Trophoblast cell (in vitro differentiated cells and primary cell): ENCODE data around the gene PVALEF.

ENCODE experiments used
- DNase-seq, 2 donors: peaks; one replicate each; pipeline ENCODE4 v3.0.0-alpha.2; 2016
- H2AFZ ChIP-seq: 2 replicates; pipeline ENCODE4 v1.6.1; 2013; ENCODE audit warnings: low read length, moderate library complexity, mild to moderate bottlenecking; ENCODE audit not compliant: insufficient read depth, poor library complexity
- H2AK5ac ChIP-seq: 2 replicates; pipeline ENCODE4 v1.6.1; 2013; ENCODE audit warnings: mild to moderate bottlenecking, low read length
- H2BK120ac ChIP-seq: 2 replicates; pipeline ENCODE4 v1.6.1; 2013; ENCODE audit warnings: low read length, mild to moderate bottlenecking, moderate library complexity; ENCODE audit not compliant: insufficient read depth, poor library complexity
- H2BK12ac ChIP-seq: 2 replicates; pipeline ENCODE4 v1.6.1; 2013; ENCODE audit warnings: mild to moderate bottlenecking, low read length, moderate library complexity
- H2BK5ac ChIP-seq: 2 replicates; pipeline ENCODE4 v1.6.1; 2013; ENCODE audit warnings: low read length, low read depth, moderate library complexity, mild to moderate bottlenecking; ENCODE audit not compliant: poor library complexity
- H3K14ac ChIP-seq: 2 replicates; pipeline ENCODE4 v1.6.1; 2013; ENCODE audit warnings: mild to moderate bottlenecking, low read length
- H3K18ac ChIP-seq: 2 replicates; pipeline ENCODE4 v1.6.1; 2013; ENCODE audit warnings: mild to moderate bottlenecking, low read length
- H3K23ac ChIP-seq: 2 replicates; pipeline ENCODE4 v1.6.1; 2013; ENCODE audit warnings: low read length
- H3K27ac ChIP-seq: 2 replicates; pipeline ENCODE4 v1.5.1; 2013; ENCODE audit warnings: low read depth, mild to moderate bottlenecking, inconsistent platforms, low read length, moderate library complexity
- H3K27me3 ChIP-seq: 2 replicates; pipeline ENCODE4 v1.6.1; 2013; ENCODE audit warnings: inconsistent platforms, mild to moderate bottlenecking, low read length, moderate library complexity; ENCODE audit not compliant: insufficient read depth
- H3K36me3 ChIP-seq, 2 experiments: 1 replicate in 1 of 2; 2 replicates in 1 of 2; pipeline ENCODE4 v1.6.1; 2013; ENCODE audit warnings: low read length in 2 of 2, mild to moderate bottlenecking in 2 of 2, moderate library complexity in 1 of 2; ENCODE audit not compliant: insufficient read depth in 2 of 2, control insufficient read depth in 1 of 2
- H3K4ac ChIP-seq: 2 replicates; pipeline ENCODE4 v1.6.1; 2013; ENCODE audit warnings: low read depth, mild to moderate bottlenecking, low read length, moderate library complexity
- H3K4me1 ChIP-seq, 2 experiments: 1 replicate in 1 of 2; 2 replicates in 1 of 2; pipeline ENCODE4 v1.6.1; 2013; ENCODE audit warnings: low read length in 2 of 2, mild to moderate bottlenecking in 2 of 2, moderate library complexity in 1 of 2; ENCODE audit not compliant: insufficient read depth in 2 of 2, control insufficient read depth in 1 of 2
- H3K4me2 ChIP-seq: 2 replicates; pipeline ENCODE4 v1.6.1; 2013; ENCODE audit warnings: inconsistent platforms, mild to moderate bottlenecking, low read length, moderate library complexity
- H3K4me3 ChIP-seq: 2 replicates; pipeline ENCODE4 v1.5.1; 2013; ENCODE audit warnings: mild to moderate bottlenecking, low read depth, low read length, inconsistent platforms
- H3K79me1 ChIP-seq: one replicate; pipeline ENCODE4 v1.6.1; 2013; ENCODE audit warnings: low read length
- H3K79me2 ChIP-seq: 2 replicates; pipeline ENCODE4 v1.6.1; 2013; ENCODE audit warnings: low read length, mild to moderate bottlenecking; ENCODE audit not compliant: control insufficient read depth, insufficient read depth, poor library complexity
- H3K9ac ChIP-seq: 2 replicates; pipeline ENCODE4 v1.6.1; 2013; ENCODE audit warnings: mild to moderate bottlenecking, low read length
- H3K9me3 ChIP-seq: 2 replicates; pipeline ENCODE4 v1.6.1; 2013; ENCODE audit warnings: low read depth, mild to moderate bottlenecking, control low read depth, inconsistent platforms, low read length; ENCODE audit not compliant: insufficient read depth
- H4K12ac ChIP-seq: 2 replicates; pipeline ENCODE4 v1.6.1; 2013; ENCODE audit warnings: low read depth, mild to moderate bottlenecking, low read length, moderate library complexity
- H4K8ac ChIP-seq: 2 replicates; pipeline ENCODE4 v1.6.1; 2013; ENCODE audit warnings: low read depth, mild to moderate bottlenecking, low read length, moderate library complexity
- H4K91ac ChIP-seq: one replicate; pipeline ENCODE4 v1.6.1; 2013; ENCODE audit warnings: low read depth, mild to moderate bottlenecking, low read length, moderate library complexity
- WGBS: extraction: QIAGEN DNeasy Blood & Tissue Kit; methylation state at CpG from one replicate; pipeline ENCODE4 v1.1.7; 2013; ENCODE audit warnings: missing lambda C conversion rate; ENCODE audit not compliant: insufficient read length, insufficient coverage; ENCODE audit errors: extremely low coverage; 5-methylcytosine and 5-hydroxymethylcytosine counted together

The PVALEF gene

GRCh38 chr17:81206657-81207056 is 41.4 kb downstream of the PVALEF start:
- peaks cover 7 to 19% of the 10 kb centered on the region in 2 experiments for H3K36me3 ChIP-seq
- no peaks in the 10 kb centered on the region for H3K4me1 ChIP-seq
- H4K91ac ChIP-seq = no peak overlapping the region
- H2BK12ac ChIP-seq = no peak overlapping the region
- no peak for DNase-seq
- no peak overlapping the region for H3K14ac ChIP-seq
- H3K79me1 ChIP-seq = no peaks in the 10 kb centered on the region
- H3K9me3 ChIP-seq = peaks cover 4% of the 10 kb centered on the region
- no peak overlapping the region for H3K23ac ChIP-seq
- no peak overlapping the region for H2BK120ac ChIP-seq
- H3K79me2 ChIP-seq = no peaks in the 10 kb centered on the region
- no peak overlapping the region for H2BK5ac ChIP-seq
- H3K4me2 ChIP-seq = no peak overlapping the region
- H3K27ac ChIP-seq = no peak overlapping the region
- no peak overlapping the region for H2AFZ ChIP-seq
- H3K27me3 ChIP-seq = no peaks in the 10 kb centered on the region
- H3K4ac ChIP-seq = no peak overlapping the region
- peak overlapping the region; percentile 5 for H3K4me3 ChIP-seq
- WGBS = no CpG with 5 or more reads among the region's 12 CpGs
- no peak overlapping the region for H4K12ac ChIP-seq
- no peak overlapping the region for H4K8ac ChIP-seq
- H2AK5ac ChIP-seq = no peak overlapping the region
- H3K9ac ChIP-seq = no peak overlapping the region
- no peak overlapping the region for H3K18ac ChIP-seq

- H2BK120ac ChIP-seq = no peak overlapping the region
- no peak overlapping the region for H2AK5ac ChIP-seq
- H3K4ac ChIP-seq = no peak overlapping the region
Measured at GRCh38 chr17:81207610-81208581, 42.6 kb downstream of the PVALEF start.

GRCh38 chr17:81208651-81209050 is 43.3 kb downstream of the PVALEF start:
- no peak overlapping the region for H4K91ac ChIP-seq
- H3K14ac ChIP-seq = no peak overlapping the region
- no peak overlapping the region for H3K4ac ChIP-seq
- no peak overlapping the region for H4K8ac ChIP-seq
- no peak for DNase-seq
- no peak overlapping the region for H3K27ac ChIP-seq
- H3K27me3 ChIP-seq = no peaks in the 10 kb centered on the region
- no peak overlapping the region for H3K18ac ChIP-seq
- peaks cover 5 to 12% of the 10 kb centered on the region in 2 experiments for H3K36me3 ChIP-seq
- H3K9me3 ChIP-seq = peaks cover 4% of the 10 kb centered on the region
- no CpG with 5 or more reads among the region's 10 CpGs for WGBS
- no peak overlapping the region for H2AFZ ChIP-seq
- H3K79me2 ChIP-seq = no peaks in the 10 kb centered on the region
- no peaks in the 10 kb centered on the region for H3K4me1 ChIP-seq
- H3K79me1 ChIP-seq = no peaks in the 10 kb centered on the region
- H2BK120ac ChIP-seq = no peak overlapping the region
- no peak overlapping the region for H2BK5ac ChIP-seq
- H3K4me2 ChIP-seq = no peak overlapping the region
- H2AK5ac ChIP-seq = no peak overlapping the region
- no peak overlapping the region for H3K23ac ChIP-seq
- H3K4me3 ChIP-seq = no peak overlapping the region
- no peak overlapping the region for H2BK12ac ChIP-seq
- no peak overlapping the region for H3K9ac ChIP-seq
- no peak overlapping the region for H4K12ac ChIP-seq

More at GRCh38 chr17:81207610-81208581, 42.6 kb downstream of the PVALEF start:
- Histone ChIP-seq H3K27me3 (no peaks in the 10 kb centered on the region), H3K14ac (no peak overlapping the region), H2BK12ac (no peak overlapping the region), H3K36me3 (peaks cover 8 to 16% of the 10 kb centered on the region in 2 experiments), H3K4me2 (no peak overlapping the region), H3K9me3 (peaks cover 4% of the 10 kb centered on the region), H3K23ac (no peak overlapping the region), H3K27ac (no peak overlapping the region), H3K9ac (no peak overlapping the region), H3K79me1 (no peaks in the 10 kb centered on the region), H4K8ac (no peak overlapping the region), H2BK5ac (no peak overlapping the region), H2AFZ (no peak overlapping the region), H3K79me2 (no peaks in the 10 kb centered on the region), H3K4me1 (no peaks in the 10 kb centered on the region), H4K12ac (no peak overlapping the region), H3K18ac (no peak overlapping the region), H3K4me3 (peak overlapping the region; percentile 29), H4K91ac (no peak overlapping the region)
- no peak for DNase-seq
- no CpG with 5 or more reads among the region's 21 CpGs for WGBS

- Histone ChIP-seq H2BK120ac (no peak overlapping the region), H3K4me2 (no peak overlapping the region), H3K14ac (no peak overlapping the region), H4K8ac (no peak overlapping the region), H3K4me1 (no peaks in the 10 kb centered on the region), H2BK12ac (no peak overlapping the region), H3K18ac (no peak overlapping the region), H3K23ac (no peak overlapping the region), H3K9ac (no peak overlapping the region), H3K79me2 (no peaks in the 10 kb centered on the region), H3K9me3 (peaks cover 4% of the 10 kb centered on the region), H3K36me3 (peaks cover 5 to 12% of the 10 kb centered on the region in 2 experiments), H3K27ac (no peak overlapping the region), H4K12ac (no peak overlapping the region), H3K4me3 (no peak overlapping the region), H3K79me1 (no peaks in the 10 kb centered on the region), H2AK5ac (no peak overlapping the region), H3K4ac (no peak overlapping the region), H4K91ac (no peak overlapping the region), H2AFZ (no peak overlapping the region), H2BK5ac (no peak overlapping the region), H3K27me3 (no peaks in the 10 kb centered on the region)
- no CpG with 5 or more reads among the region's 16 CpGs for WGBS
- no peak for DNase-seq
Measured at GRCh38 chr17:81209141-81209540, 43.8 kb downstream of the PVALEF start.
